ENCODE data around the gene HSPA14.

DNA sequence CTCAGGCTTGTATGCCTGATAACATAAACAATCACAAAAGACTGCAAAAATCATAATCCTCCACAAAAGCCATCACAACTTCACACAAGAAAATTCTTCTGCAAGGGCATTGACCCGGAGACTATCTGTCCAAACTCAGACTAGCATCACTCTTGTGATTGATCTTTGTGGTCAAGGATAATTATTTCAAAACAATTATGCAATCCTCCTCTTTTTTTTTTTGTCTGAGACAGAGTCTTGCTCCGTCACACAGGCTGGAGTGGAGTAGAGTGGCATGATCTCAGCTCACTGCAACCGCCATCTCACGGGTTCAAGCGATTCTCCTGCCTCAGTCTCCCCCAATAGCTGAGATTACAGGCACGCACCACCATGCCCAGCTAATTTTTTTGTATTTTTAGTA is 22.4 kb upstream of the HSPA14 start:
- TF ChIP-seq, protein P1, sequence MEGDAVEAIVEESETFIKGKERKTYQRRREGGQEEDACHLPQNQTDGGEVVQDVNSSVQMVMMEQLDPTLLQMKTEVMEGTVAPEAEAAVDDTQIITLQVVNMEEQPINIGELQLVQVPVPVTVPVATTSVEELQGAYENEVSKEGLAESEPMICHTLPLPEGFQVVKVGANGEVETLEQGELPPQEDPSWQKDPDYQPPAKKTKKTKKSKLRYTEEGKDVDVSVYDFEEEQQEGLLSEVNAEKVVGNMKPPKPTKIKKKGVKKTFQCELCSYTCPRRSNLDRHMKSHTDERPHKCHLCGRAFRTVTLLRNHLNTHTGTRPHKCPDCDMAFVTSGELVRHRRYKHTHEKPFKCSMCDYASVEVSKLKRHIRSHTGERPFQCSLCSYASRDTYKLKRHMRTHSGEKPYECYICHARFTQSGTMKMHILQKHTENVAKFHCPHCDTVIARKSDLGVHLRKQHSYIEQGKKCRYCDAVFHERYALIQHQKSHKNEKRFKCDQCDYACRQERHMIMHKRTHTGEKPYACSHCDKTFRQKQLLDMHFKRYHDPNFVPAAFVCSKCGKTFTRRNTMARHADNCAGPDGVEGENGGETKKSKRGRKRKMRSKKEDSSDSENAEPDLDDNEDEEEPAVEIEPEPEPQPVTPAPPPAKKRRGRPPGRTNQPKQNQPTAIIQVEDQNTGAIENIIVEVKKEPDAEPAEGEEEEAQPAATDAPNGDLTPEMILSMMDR (IDR thresholded peaks at IDR 0.05), result no peak
- no peak for TF ChIP-seq TCF7L2 (IDR thresholded peaks at IDR 0.05; ENCODE audit: low read depth, low read length)
- no peak for TF ChIP-seq POLR2AphosphoS5 (IDR thresholded peaks at IDR 0.05; ENCODE audit: low read depth, low read length)
- TF ChIP-seq SIN3A (IDR thresholded peaks at IDR 0.05; ENCODE audit: borderline replicate concordance, insufficient read depth, low read depth, low read length), result no peak
- TF ChIP-seq, protein P2, sequence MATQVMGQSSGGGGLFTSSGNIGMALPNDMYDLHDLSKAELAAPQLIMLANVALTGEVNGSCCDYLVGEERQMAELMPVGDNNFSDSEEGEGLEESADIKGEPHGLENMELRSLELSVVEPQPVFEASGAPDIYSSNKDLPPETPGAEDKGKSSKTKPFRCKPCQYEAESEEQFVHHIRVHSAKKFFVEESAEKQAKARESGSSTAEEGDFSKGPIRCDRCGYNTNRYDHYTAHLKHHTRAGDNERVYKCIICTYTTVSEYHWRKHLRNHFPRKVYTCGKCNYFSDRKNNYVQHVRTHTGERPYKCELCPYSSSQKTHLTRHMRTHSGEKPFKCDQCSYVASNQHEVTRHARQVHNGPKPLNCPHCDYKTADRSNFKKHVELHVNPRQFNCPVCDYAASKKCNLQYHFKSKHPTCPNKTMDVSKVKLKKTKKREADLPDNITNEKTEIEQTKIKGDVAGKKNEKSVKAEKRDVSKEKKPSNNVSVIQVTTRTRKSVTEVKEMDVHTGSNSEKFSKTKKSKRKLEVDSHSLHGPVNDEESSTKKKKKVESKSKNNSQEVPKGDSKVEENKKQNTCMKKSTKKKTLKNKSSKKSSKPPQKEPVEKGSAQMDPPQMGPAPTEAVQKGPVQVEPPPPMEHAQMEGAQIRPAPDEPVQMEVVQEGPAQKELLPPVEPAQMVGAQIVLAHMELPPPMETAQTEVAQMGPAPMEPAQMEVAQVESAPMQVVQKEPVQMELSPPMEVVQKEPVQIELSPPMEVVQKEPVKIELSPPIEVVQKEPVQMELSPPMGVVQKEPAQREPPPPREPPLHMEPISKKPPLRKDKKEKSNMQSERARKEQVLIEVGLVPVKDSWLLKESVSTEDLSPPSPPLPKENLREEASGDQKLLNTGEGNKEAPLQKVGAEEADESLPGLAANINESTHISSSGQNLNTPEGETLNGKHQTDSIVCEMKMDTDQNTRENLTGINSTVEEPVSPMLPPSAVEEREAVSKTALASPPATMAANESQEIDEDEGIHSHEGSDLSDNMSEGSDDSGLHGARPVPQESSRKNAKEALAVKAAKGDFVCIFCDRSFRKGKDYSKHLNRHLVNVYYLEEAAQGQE (IDR thresholded peaks at IDR 0.05; ENCODE audit: insufficient read depth in 1 of 2, low read depth in 2 of 2, low read length in 1 of 2), result no peak
